Transverse colon (tissue), 4 donors: Measurements from ENCODE around the gene CPEB4.

Experiments used
- CTCF ChIP-seq, 5 experiments: fragments of 200-600 bp in 3 of 5; fragments of 450-650 bp in 2 of 5; sonication (generic) in 3 of 5; IDR thresholded peaks; 1 replicate in 2 of 5; 2 replicates in 3 of 5; pipeline ENCODE4 v1.5.1; 2016 to 2017; ENCODE audit warnings: antibody characterized with exemption in 5 of 5, inconsistent platforms in 3 of 5, mild to moderate bottlenecking in 2 of 5, moderate library complexity in 1 of 5
- EP300 ChIP-seq: sonication (generic); formaldehyde crosslinking; IDR thresholded peaks from one replicate; pipeline ENCODE4 v1.6.1; 2017; ENCODE audit warnings: antibody characterized with exemption, low read depth
- POLR2A ChIP-seq: fragments of 450-650 bp; IDR thresholded peaks from one replicate; pipeline ENCODE4 v1.6.1; 2016; ENCODE audit warnings: antibody characterized with exemption, mild to moderate bottlenecking, moderate library complexity
- POLR2AphosphoS5 ChIP-seq, 3 donors: sonication (generic); formaldehyde crosslinking; IDR thresholded peaks; one replicate each; pipeline ENCODE4 v1.6.1; 2016; ENCODE audit warnings: antibody characterized with exemption in 3 of 3

- no peak for TF ChIP-seq CTCF (IDR thresholded peaks at IDR 0.05)
- TF ChIP-seq EP300, result no peak
- peak in 1 of 3 donors; percentile 3 for TF ChIP-seq POLR2AphosphoS5 (IDR thresholded peaks at IDR 0.05)
- no peak for TF ChIP-seq POLR2A
Observed at GRCh38 chr5:173858670-173859407, 29.3 kb upstream of the CPEB4 start.
